HG03108 (cell line): ENCODE results near the gene HMMR.
"Not testable (repeated sequence)": the region's sequence is repeated elsewhere in the genome, so short reads cannot be mapped to it uniquely, and the experiment has no call there.

ENCODE experiments used
- ATAC-seq: cut with Tn5 transposase; IDR thresholded peaks from one replicate; pipeline ENCODE4 v1.9.1; 2021; ENCODE audit warnings: moderate library complexity; ENCODE audit not compliant: unreplicated experiment

HMMR gene

GRCh38 chr5:163460562-163461171 lies at the start of gene HMMR:
Gene HMMR, plus strand, starts transcription at chr5:163460632. Its CDS starts 61 bp downstream, at chr5:163460693.
- no peak for ATAC-seq

GRCh38 chr5:163415673-163416072 lies 44.8 kb upstream of the HMMR start:
- ATAC-seq: not testable (repeated sequence)

GRCh38 chr5:163424836-163425235 lies 35.6 kb upstream of the HMMR start:
- ATAC-seq: no peak

- ATAC-seq: not testable (repeated sequence)
Measured at GRCh38 chr5:163426128-163426527, 34.3 kb upstream of the HMMR start.

- no peak for ATAC-seq
Measured at GRCh38 chr5:163432544-163432943, 27.9 kb upstream of the HMMR start.

- no peak for ATAC-seq
Measured at GRCh38 chr5:163433271-163433670, 27.2 kb upstream of the HMMR start.

- no peak for ATAC-seq
Measured at GRCh38 chr5:163434401-163434866, 26.0 kb upstream of the HMMR start.

GRCh38 chr5:163436515-163436914 lies 23.9 kb upstream of the HMMR start:
- no peak for ATAC-seq

- ATAC-seq: no peak
Measured at GRCh38 chr5:163437011-163437308, 23.5 kb upstream of the HMMR start.

GRCh38 chr5:163437309-163438182 lies 22.9 kb upstream of the HMMR start, which contains the start of gene CCNG1:
Gene CCNG1, plus strand, starts transcription at chr5:163437595. Its CDS starts 1,662 bp downstream, at chr5:163439257.
- ATAC-seq: peak; percentile 97

- ATAC-seq: no peak
Measured at GRCh38 chr5:163439092-163439425, 21.4 kb upstream of the HMMR start.

GRCh38 chr5:163440954-163441353 lies 19.5 kb upstream of the HMMR start:
- ATAC-seq: no peak

GRCh38 chr5:163444526-163444925 lies 15.9 kb upstream of the HMMR start:
- no peak for ATAC-seq

- ATAC-seq: no peak
Measured at GRCh38 chr5:163445345-163445744, 15.1 kb upstream of the HMMR start.

GRCh38 chr5:163447191-163447590 lies 13.2 kb upstream of the HMMR start:
- ATAC-seq: no peak

- ATAC-seq: no peak
Measured at GRCh38 chr5:163447875-163448274, 12.6 kb upstream of the HMMR start.

- no peak for ATAC-seq
Measured at GRCh38 chr5:163448491-163448890, 11.9 kb upstream of the HMMR start.

GRCh38 chr5:163451489-163451888 lies 8.9 kb upstream of the HMMR start:
- no peak for ATAC-seq

- no peak for ATAC-seq
Measured at GRCh38 chr5:163453705-163454104, 6.7 kb upstream of the HMMR start.

- not testable (repeated sequence) for ATAC-seq
Measured at GRCh38 chr5:163455406-163455805, 5.0 kb upstream of the HMMR start.

GRCh38 chr5:163456029-163456589 lies 4.3 kb upstream of the HMMR start:
- ATAC-seq: no peak

- no peak for ATAC-seq
Measured at GRCh38 chr5:163456840-163457239, 3.6 kb upstream of the HMMR start.
